BJ (cell line): ENCODE results near the gene HP. TPM values are rescaled to one million over a fixed set of nuclear protein-coding genes. Genes with fewer than 3 reads are reported as not detected.

Source experiments
- CTCF ChIA-PET: fragments of 350-600 bp; formaldehyde crosslinking; extraction: SDS; loops from one replicate; lab custom pipeline; 2021; ENCODE audit warnings: antibody characterized with exemption, inconsistent platforms; lab: Yijun Ruan, JAX
- POLR2A ChIA-PET: fragments of 300-600 bp; sonication (Branson Sonifier 250); formaldehyde crosslinking; extraction: SDS; loops from one replicate; lab custom pipeline; 2021; ENCODE audit warnings: antibody characterized with exemption; lab: Charles Lee
- DNase-seq: peaks from one replicate; pipeline ENCODE4 v3.0.0-alpha.2; 2011; ENCODE audit warnings: low read depth
- H3K27me3 ChIP-seq: 2 replicates; pipeline ENCODE4 v1.6.0; 2011; ENCODE audit warnings: low read length; ENCODE audit not compliant: control insufficient read depth, insufficient read depth
- H3K36me3 ChIP-seq: 2 replicates; pipeline ENCODE4 v1.5.1; 2011; ENCODE audit warnings: low read length; ENCODE audit not compliant: control insufficient read depth, insufficient read depth
- H3K4me3 ChIP-seq: 2 replicates; pipeline ENCODE4 v1.5.1; 2011; ENCODE audit warnings: low read depth, mild to moderate bottlenecking, control low read depth, low read length
- CTCF ChIP-seq: IDR thresholded peaks from 2 replicates; pipeline ENCODE4 v1.5.1; 2011; ENCODE audit warnings: low read depth, mild to moderate bottlenecking, control low read depth, inconsistent platforms, low read length, moderate library complexity; ENCODE audit not compliant: insufficient read depth
- polyA plus RNA-seq: library from polyadenylated mRNA; depleted of rRNA; stranded (reverse); fragments of >200 nt; gene quantifications from 2 replicates; pipeline ENCODE4 v1.2.3, GENCODE V29; 2011

HP gene
- polyA plus RNA-seq, 1 experiment = not detected

- H3K36me3 ChIP-seq = peaks cover 46% of the 10 kb centered on the region
- peak; percentile 48 for TF ChIP-seq CTCF
- H3K27me3 ChIP-seq = no peaks in the 10 kb centered on the region
- no peak overlapping the region for H3K4me3 ChIP-seq
- DNase-seq = no peak
- ChIA-PET POLR2A (no interaction called here), CTCF (interaction anchor here (1.2 to 1.5 kb wide), 4 partner anchors 12 to 28 kb away, joined by 3 to 6 read pairs (median 4); no protein-coding TSS in a partner anchor)
Measured at GRCh38 chr16:72099377-72099818, 45.1 kb downstream of the HP start.

DNA sequence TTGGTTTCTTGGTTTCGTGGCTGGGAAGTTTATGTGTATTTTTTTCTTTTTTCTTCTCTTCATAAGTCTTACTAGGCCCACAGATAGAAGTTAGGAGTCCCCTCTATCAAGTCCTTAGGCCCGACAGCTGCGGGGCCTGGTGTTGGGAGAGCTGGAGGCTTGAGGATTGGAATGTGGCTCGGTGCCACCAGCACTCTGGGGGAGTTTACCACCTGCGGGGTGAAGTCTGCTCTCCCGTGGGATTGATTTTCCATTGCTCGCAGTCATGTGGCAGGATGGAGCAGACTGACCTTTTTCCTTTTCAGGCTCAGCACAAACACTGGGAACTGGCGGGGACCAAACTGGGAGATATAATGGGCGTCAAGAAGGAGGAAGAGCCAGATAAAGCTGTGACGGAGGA, 46.9 kb downstream of the HP start:
- no peaks in the 10 kb centered on the region for H3K27me3 ChIP-seq
- peaks cover 63% of the 10 kb centered on the region for H3K36me3 ChIP-seq
- H3K4me3 ChIP-seq = no peak overlapping the region
- DNase-seq = no peak
- CTCF ChIA-PET = no interaction called here
- POLR2A ChIA-PET = no interaction called here
- no peak for TF ChIP-seq CTCF

DNA sequence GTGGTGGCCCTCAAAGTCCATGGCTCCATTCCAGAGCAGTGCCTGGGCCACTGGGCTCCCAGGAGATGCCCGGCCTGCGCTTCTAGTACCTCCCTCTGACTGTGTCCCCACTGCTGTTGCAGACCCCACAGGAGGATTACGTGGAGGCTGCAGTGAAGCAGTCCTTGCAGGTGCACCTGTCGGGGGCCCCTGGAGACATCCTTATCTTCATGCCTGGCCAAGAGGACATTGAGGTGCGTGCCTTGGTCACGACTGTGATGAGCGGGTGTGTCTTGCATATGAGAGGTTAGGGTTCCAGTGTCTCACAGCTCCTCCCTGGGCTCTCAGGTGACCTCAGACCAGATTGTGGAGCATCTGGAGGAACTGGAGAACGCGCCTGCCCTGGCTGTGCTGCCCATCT, 50.6 kb downstream of the HP start:
- ChIA-PET POLR2A (no interaction called here), CTCF (interaction anchor here (1.7 kb wide), 1 partner anchor 20 kb away, joined by 4 read pairs; no protein-coding TSS in a partner anchor)
- no peaks in the 10 kb centered on the region for H3K27me3 ChIP-seq
- peaks cover 65% of the 10 kb centered on the region for H3K36me3 ChIP-seq
- no peak overlapping the region for H3K4me3 ChIP-seq
- no peak for DNase-seq
- TF ChIP-seq CTCF = no peak

DNA sequence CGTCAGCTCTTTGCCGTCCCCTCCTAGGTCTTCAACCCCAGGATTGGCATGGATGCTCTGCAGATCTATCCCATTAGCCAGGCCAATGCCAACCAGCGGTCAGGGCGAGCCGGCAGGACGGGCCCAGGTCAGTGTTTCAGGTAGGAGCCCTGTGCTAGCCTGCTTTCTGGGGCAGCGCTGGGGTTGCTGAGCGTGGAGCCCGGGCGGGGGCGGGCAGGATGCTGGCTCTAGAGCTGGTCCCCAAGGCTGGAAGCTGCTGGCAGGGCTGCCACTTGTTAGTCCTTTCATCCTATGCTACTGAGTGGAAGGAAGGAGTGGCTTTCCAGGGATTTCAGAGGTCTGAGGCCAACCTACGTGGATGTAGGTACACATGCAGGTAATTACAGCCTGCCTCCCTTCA, 51.7 kb downstream of the HP start:
- H3K36me3 ChIP-seq = peaks cover 67% of the 10 kb centered on the region

DNA sequence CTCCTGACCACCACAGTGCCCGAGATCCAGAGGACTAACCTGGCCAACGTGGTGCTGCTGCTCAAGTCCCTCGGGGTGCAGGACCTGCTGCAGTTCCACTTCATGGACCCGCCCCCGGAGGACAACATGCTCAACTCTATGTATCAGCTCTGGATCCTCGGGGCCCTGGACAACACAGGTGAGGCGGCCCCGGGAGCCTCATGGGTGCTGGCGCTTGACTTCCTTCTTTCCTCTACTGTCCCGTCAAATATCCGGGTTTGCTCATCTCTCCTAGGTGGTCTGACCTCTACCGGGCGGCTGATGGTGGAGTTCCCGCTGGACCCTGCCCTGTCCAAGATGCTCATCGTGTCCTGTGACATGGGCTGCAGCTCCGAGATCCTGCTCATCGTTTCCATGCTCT, 53.1 kb downstream of the HP start:
- ChIA-PET CTCF (interaction anchor here (1.5 kb wide), 1 partner anchor 10 kb away, joined by 3 read pairs; no protein-coding TSS in a partner anchor), POLR2A (no interaction called here)
- no peak for TF ChIP-seq CTCF
- Histone ChIP-seq H3K4me3 (no peak overlapping the region), H3K27me3 (no peaks in the 10 kb centered on the region), H3K36me3 (peaks cover 69% of the 10 kb centered on the region)
- DNase-seq = no peak

More for the DNA sequence above, 51.7 kb downstream of the HP start:
- Histone ChIP-seq H3K27me3 (no peaks in the 10 kb centered on the region), H3K4me3 (no peak overlapping the region)
- CTCF ChIA-PET = interaction anchor here (1.5 kb wide), 1 partner anchor 11 kb away, joined by 3 read pairs; no protein-coding TSS in a partner anchor
- POLR2A ChIA-PET = no interaction called here
- TF ChIP-seq CTCF = no peak
- DNase-seq = no peak
